ENCODE results near the gene LTB4R.

Gene LTB4R

GRCh38 chr14:24337144-24337823 is 26.0 kb downstream of the LTB4R start:
- H3K27me3 ChIP-seq (ENCODE audit: control insufficient read depth in 1 of 2, insufficient read depth in 2 of 2, low read length in 2 of 2), result peaks cover 42 to 48% of the 10 kb centered on the region in 2 donors
- H3K9me3 ChIP-seq (ENCODE audit: control insufficient read depth in 2 of 2, low read length in 2 of 2), result no peaks in the 10 kb centered on the region
- H3K36me3 ChIP-seq (ENCODE audit: control insufficient read depth in 2 of 2, insufficient read depth in 2 of 2, low read length in 2 of 2), result no peaks in the 10 kb centered on the region
- no peak overlapping the region for H3K27ac ChIP-seq (ENCODE audit: low read length)
- H3K9ac ChIP-seq (ENCODE audit: low read length in 2 of 2), result no peak overlapping the region
- no peak overlapping the region for H3K4me3 ChIP-seq (ENCODE audit: low read length in 2 of 2)
- peaks cover 22% of the 10 kb centered on the region for H3K4me1 ChIP-seq (ENCODE audit: control insufficient read depth, insufficient read depth, low read length)

GRCh38 chr14:24337824-24338175 is 26.5 kb downstream of the LTB4R start:
- H3K9me3 ChIP-seq (ENCODE audit: control insufficient read depth in 2 of 2, low read length in 2 of 2), result no peaks in the 10 kb centered on the region
- no peaks in the 10 kb centered on the region for H3K36me3 ChIP-seq (ENCODE audit: control insufficient read depth in 2 of 2, insufficient read depth in 2 of 2, low read length in 2 of 2)
- no peak overlapping the region for H3K27ac ChIP-seq (ENCODE audit: low read length)
- no peak overlapping the region for H3K4me3 ChIP-seq (ENCODE audit: low read length in 2 of 2)
- peaks cover 36 to 43% of the 10 kb centered on the region in 2 donors for H3K27me3 ChIP-seq (ENCODE audit: control insufficient read depth in 1 of 2, insufficient read depth in 2 of 2, low read length in 2 of 2)
- no peak overlapping the region for H3K9ac ChIP-seq (ENCODE audit: low read length in 2 of 2)
- H3K4me1 ChIP-seq (ENCODE audit: control insufficient read depth, insufficient read depth, low read length), result peaks cover 17% of the 10 kb centered on the region

- peaks cover 34 to 38% of the 10 kb centered on the region in 2 donors for H3K27me3 ChIP-seq (ENCODE audit: control insufficient read depth in 1 of 2, insufficient read depth in 2 of 2, low read length in 2 of 2)
- H3K4me1 ChIP-seq (ENCODE audit: control insufficient read depth, insufficient read depth, low read length), result peaks cover 10% of the 10 kb centered on the region
- H3K9me3 ChIP-seq (ENCODE audit: control insufficient read depth in 2 of 2, low read length in 2 of 2), result no peaks in the 10 kb centered on the region
- no peaks in the 10 kb centered on the region for H3K36me3 ChIP-seq (ENCODE audit: control insufficient read depth in 2 of 2, insufficient read depth in 2 of 2, low read length in 2 of 2)
- peak overlapping the region; percentile 24 for H3K27ac ChIP-seq (ENCODE audit: low read length)
- peak overlapping the region; percentile 46 to 61 for H3K4me3 ChIP-seq (ENCODE audit: low read length in 2 of 2)
- H3K9ac ChIP-seq (ENCODE audit: low read length in 2 of 2), result no peak overlapping the region
Measured at GRCh38 chr14:24338843-24339242, 27.5 kb downstream of the LTB4R start.

GRCh38 chr14:24339284-24340151 is 28.2 kb downstream of the LTB4R start, which contains the start of gene RIPK3:
Gene RIPK3, minus strand, starts transcription at chr14:24339991. Its CDS starts 165 bp downstream, at chr14:24339826.
- no peak within 1 kb of the TSS for H3K9ac ChIP-seq (ENCODE audit: low read length in 2 of 2)
- peaks cover 4% of the 10 kb centered on the region for H3K4me1 ChIP-seq (ENCODE audit: control insufficient read depth, insufficient read depth, low read length)
- peak within 1 kb of the TSS; percentile 46 to 61 for H3K4me3 ChIP-seq (ENCODE audit: low read length in 2 of 2)
- H3K36me3 ChIP-seq (ENCODE audit: control insufficient read depth in 2 of 2, insufficient read depth in 2 of 2, low read length in 2 of 2), result no peaks in the 10 kb centered on the region
- H3K27ac ChIP-seq (ENCODE audit: low read length), result peak within 1 kb of the TSS; percentile 24
- H3K27me3 ChIP-seq (ENCODE audit: control insufficient read depth in 1 of 2, insufficient read depth in 2 of 2, low read length in 2 of 2), result peaks cover 28 to 32% of the 10 kb centered on the region in 2 donors
- no peaks in the 10 kb centered on the region for H3K9me3 ChIP-seq (ENCODE audit: control insufficient read depth in 2 of 2, low read length in 2 of 2)

DNA sequence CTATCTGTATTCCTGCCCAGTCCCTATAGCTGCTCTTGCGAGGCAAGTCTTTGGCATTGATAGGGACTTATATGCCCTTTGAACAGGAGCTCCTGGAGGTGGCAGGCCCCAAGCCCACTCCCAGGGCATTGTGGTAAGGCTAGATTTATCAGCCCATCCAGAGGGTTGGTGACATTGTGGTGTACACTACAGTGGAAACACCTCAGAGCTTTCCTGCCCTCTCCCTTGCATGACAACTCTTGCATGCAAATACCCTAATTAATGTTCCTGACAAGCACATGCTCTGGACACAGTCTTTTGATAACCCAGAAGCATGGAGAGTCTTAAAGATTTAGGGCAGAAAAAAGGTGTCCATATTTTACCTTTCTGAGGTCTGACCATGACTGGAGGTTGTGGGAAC is 29.3 kb downstream of the LTB4R start:
- no peaks in the 10 kb centered on the region for H3K36me3 ChIP-seq (ENCODE audit: control insufficient read depth in 2 of 2, insufficient read depth in 2 of 2, low read length in 2 of 2)
- H3K9me3 ChIP-seq (ENCODE audit: control insufficient read depth in 2 of 2, low read length in 2 of 2), result no peaks in the 10 kb centered on the region
- peaks cover 17 to 24% of the 10 kb centered on the region in 2 donors for H3K27me3 ChIP-seq (ENCODE audit: control insufficient read depth in 1 of 2, insufficient read depth in 2 of 2, low read length in 2 of 2)
- H3K4me3 ChIP-seq (ENCODE audit: low read length in 2 of 2), result no peak overlapping the region
- peaks cover 2% of the 10 kb centered on the region for H3K4me1 ChIP-seq (ENCODE audit: control insufficient read depth, insufficient read depth, low read length)
- H3K9ac ChIP-seq (ENCODE audit: low read length in 2 of 2), result no peak overlapping the region
- no peak overlapping the region for H3K27ac ChIP-seq (ENCODE audit: low read length)

- H3K9me3 ChIP-seq (ENCODE audit: control insufficient read depth in 2 of 2, low read length in 2 of 2), result no peaks in the 10 kb centered on the region
- no peak overlapping the region for H3K9ac ChIP-seq (ENCODE audit: low read length in 2 of 2)
- H3K27ac ChIP-seq (ENCODE audit: low read length), result no peak overlapping the region
- H3K36me3 ChIP-seq (ENCODE audit: control insufficient read depth in 2 of 2, insufficient read depth in 2 of 2, low read length in 2 of 2), result no peaks in the 10 kb centered on the region
- H3K27me3 ChIP-seq (ENCODE audit: control insufficient read depth in 1 of 2, insufficient read depth in 2 of 2, low read length in 2 of 2), result peaks cover 11 to 12% of the 10 kb centered on the region in 2 donors
- H3K4me3 ChIP-seq (ENCODE audit: low read length in 2 of 2), result no peak overlapping the region
- peaks cover 2% of the 10 kb centered on the region for H3K4me1 ChIP-seq (ENCODE audit: control insufficient read depth, insufficient read depth, low read length)
Measured at GRCh38 chr14:24342889-24343288, 31.6 kb downstream of the LTB4R start.

DNA sequence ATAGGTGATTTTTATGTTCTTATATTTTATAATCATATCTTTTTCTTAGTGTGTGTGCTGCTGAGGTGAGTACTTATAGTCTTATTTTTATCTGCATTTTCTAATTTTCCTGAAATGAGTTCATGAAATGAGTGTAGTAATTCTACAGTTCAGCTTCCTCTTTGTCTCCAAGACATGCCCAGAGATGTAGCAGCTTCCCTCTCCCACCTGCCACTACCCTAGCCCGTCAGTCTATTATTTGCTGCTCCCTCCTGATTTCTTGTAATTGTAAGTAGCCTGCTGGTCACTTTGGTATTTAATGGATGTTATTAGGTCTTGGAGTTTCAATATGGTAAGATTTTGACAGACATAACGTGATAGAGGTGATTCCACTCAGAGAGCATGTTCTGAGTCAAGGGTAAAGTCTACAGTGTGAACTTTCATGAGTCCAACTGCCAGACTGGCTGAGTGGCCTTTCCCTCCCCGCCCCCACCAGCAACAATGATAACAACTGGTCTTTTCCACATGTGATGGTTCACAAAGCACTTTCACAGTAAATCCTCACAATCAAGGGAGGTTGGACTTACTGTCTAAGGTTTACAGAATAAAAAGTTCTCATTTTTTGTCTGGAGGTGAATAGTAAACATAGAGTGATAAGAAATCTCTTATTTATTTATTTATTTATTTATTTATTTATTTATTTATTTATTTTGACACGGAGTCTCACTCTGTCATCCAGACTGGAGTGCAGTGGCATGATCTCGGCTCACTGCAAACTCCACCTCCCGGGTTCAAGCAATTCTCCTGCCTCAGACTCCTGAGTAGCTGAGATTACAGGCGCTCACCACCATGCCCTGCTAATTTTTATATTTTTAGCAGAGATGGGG is 32.7 kb downstream of the LTB4R start:
- Histone ChIP-seq H3K9ac (ENCODE audit: low read length in 2 of 2) (no peak overlapping the region), H3K4me1 (ENCODE audit: control insufficient read depth, insufficient read depth, low read length) (peaks cover 2% of the 10 kb centered on the region), H3K36me3 (ENCODE audit: control insufficient read depth in 2 of 2, insufficient read depth in 2 of 2, low read length in 2 of 2) (no peaks in the 10 kb centered on the region), H3K9me3 (ENCODE audit: control insufficient read depth in 2 of 2, low read length in 2 of 2) (no peaks in the 10 kb centered on the region), H3K27ac (ENCODE audit: low read length) (no peak overlapping the region), H3K4me3 (ENCODE audit: low read length in 2 of 2) (no peak overlapping the region), H3K27me3 (ENCODE audit: control insufficient read depth in 1 of 2, insufficient read depth in 2 of 2, low read length in 2 of 2) (peaks cover 7 to 9% of the 10 kb centered on the region in 2 donors)

DNA sequence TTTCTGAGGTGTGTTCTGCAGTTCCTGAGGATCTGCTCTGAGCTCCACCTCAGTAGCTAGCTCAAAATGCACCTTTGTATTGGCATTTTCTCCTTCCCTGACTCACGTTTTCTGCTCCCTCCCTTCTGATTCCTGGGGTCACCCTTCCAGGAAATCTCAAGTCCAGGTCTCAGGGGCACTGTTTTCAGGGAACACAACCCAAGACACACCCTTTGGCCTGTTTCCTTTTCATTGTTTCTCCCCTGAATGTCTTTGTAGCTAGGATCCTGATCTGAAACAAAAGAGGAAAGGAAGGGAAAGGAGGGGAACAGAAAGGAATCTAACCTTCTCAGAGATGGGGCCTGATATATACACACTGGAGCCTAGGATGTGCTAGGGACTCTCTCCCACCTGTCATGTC is 35.8 kb downstream of the LTB4R start:
- Histone ChIP-seq H3K4me3 (ENCODE audit: low read length in 2 of 2) (no peak overlapping the region), H3K27ac (ENCODE audit: low read length) (no peak overlapping the region), H3K9ac (ENCODE audit: low read length in 2 of 2) (no peak overlapping the region), H3K36me3 (ENCODE audit: control insufficient read depth in 2 of 2, insufficient read depth in 2 of 2, low read length in 2 of 2) (no peaks in the 10 kb centered on the region), H3K9me3 (ENCODE audit: control insufficient read depth in 2 of 2, low read length in 2 of 2) (no peaks in the 10 kb centered on the region), H3K27me3 (ENCODE audit: control insufficient read depth in 1 of 2, insufficient read depth in 2 of 2, low read length in 2 of 2) (peaks cover 0 to 11% of the 10 kb centered on the region in 2 donors), H3K4me1 (ENCODE audit: control insufficient read depth, insufficient read depth, low read length) (no peaks in the 10 kb centered on the region)

DNA sequence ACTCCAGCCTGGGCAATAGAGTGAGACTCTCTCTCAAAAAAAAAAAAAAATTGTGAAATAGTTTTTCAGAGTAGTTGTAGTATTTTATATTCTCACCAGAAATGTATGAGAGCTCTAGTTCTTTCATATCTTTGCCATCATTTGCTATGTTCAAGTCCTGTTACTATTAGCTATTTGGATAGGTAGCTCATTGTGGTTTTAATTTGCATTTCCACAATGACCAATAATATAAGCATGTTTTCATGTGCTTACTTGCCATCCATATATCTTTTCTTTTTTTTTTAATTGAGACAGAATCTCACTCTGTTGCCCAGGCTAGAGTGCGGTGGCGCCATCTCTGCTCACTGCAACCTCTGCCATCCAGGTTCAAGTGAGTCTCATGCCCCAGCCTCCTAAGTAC is 36.9 kb downstream of the LTB4R start:
- H3K27ac ChIP-seq (ENCODE audit: low read length), result no peak overlapping the region
- no peak overlapping the region for H3K4me3 ChIP-seq (ENCODE audit: low read length in 2 of 2)
- peaks cover 0 to 11% of the 10 kb centered on the region in 2 donors for H3K27me3 ChIP-seq (ENCODE audit: control insufficient read depth in 1 of 2, insufficient read depth in 2 of 2, low read length in 2 of 2)
- no peaks in the 10 kb centered on the region for H3K4me1 ChIP-seq (ENCODE audit: control insufficient read depth, insufficient read depth, low read length)
- H3K9me3 ChIP-seq (ENCODE audit: control insufficient read depth in 2 of 2, low read length in 2 of 2), result no peaks in the 10 kb centered on the region
- H3K36me3 ChIP-seq (ENCODE audit: control insufficient read depth in 2 of 2, insufficient read depth in 2 of 2, low read length in 2 of 2), result no peaks in the 10 kb centered on the region
- no peak overlapping the region for H3K9ac ChIP-seq (ENCODE audit: low read length in 2 of 2)

DNA sequence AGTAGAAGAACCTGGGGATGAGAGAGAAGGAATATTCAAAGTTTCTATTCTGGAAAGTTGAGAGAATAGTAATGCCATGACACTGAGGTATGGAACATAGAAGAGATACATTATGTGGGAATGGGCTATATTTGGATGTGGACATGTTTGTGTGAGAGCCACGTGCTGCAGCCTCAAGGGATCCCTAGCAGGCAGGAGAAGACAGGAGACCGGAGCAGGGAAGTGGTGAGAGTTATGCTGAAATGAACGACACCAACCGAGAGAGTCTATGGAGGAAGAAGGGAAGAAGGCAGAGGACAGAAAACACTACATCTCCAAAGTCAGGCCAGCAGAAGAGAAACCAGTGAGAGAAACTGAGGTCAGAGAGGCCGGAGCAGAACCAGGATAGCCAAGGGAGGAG is 38.4 kb downstream of the LTB4R start:
- Histone ChIP-seq H3K9ac (ENCODE audit: low read length in 2 of 2) (no peak overlapping the region), H3K27me3 (ENCODE audit: control insufficient read depth in 1 of 2, insufficient read depth in 2 of 2, low read length in 2 of 2) (peaks cover 0 to 10% of the 10 kb centered on the region in 2 donors), H3K9me3 (ENCODE audit: control insufficient read depth in 2 of 2, low read length in 2 of 2) (no peaks in the 10 kb centered on the region), H3K4me3 (ENCODE audit: low read length in 2 of 2) (no peak overlapping the region), H3K36me3 (ENCODE audit: control insufficient read depth in 2 of 2, insufficient read depth in 2 of 2, low read length in 2 of 2) (no peaks in the 10 kb centered on the region), H3K4me1 (ENCODE audit: control insufficient read depth, insufficient read depth, low read length) (no peaks in the 10 kb centered on the region), H3K27ac (ENCODE audit: low read length) (no peak overlapping the region)

Data from stomach smooth muscle (tissue), 2 donors.